Stimulated activated naive CD8-positive, alpha-beta T cell treated with anti-CD3 and anti-CD28 coated beads, Interleukin-15, Interleukin-2, amounts not matched to agents 100 U/mL and 50 U/mL, for 24 hours (primary cell): ENCODE data around the gene WDFY3.
"Not testable (repeated sequence)": the region's sequence is repeated elsewhere in the genome, so short reads cannot be mapped to it uniquely, and the experiment has no call there.

ENCODE experiments used
- ATAC-seq: fragments of 150-1000 bp; cut with Tn5 transposase; one replicate; pipeline ENCODE4 v1.10.0; 2021
- DNase-seq: peaks from one replicate; pipeline ENCODE4 v3.0.0; 2021

WDFY3 gene

DNA sequence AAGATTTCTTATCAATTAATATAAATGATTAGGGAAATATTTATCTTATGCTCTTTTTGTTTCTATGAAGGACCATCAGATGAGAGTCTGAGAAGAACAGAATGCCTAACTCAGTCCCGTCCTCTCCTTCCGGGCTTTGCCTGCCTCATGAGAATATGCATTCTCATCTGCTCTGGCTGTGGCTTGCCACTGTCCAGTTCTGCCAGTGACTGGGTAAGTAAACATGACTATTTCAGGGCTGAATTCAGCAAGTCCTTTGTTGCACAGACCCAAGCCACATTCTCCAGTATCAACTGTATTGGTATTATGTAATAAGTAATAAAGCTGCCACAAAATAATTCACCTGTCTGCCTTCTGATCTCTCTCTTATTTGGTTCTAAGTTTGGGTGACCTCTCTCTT, 110.7 kb downstream of the WDFY3 start:
- no peak for ATAC-seq
- DNase-seq = no peak

- ATAC-seq (no peak), DNase-seq (no peak)
Measured at GRCh38 chr4:84852081-84852480, 114.4 kb downstream of the WDFY3 start.

GRCh38 chr4:84849051-84849640, 117.3 kb downstream of the WDFY3 start:
- DNase-seq (no peak), ATAC-seq (no peak)

DNA sequence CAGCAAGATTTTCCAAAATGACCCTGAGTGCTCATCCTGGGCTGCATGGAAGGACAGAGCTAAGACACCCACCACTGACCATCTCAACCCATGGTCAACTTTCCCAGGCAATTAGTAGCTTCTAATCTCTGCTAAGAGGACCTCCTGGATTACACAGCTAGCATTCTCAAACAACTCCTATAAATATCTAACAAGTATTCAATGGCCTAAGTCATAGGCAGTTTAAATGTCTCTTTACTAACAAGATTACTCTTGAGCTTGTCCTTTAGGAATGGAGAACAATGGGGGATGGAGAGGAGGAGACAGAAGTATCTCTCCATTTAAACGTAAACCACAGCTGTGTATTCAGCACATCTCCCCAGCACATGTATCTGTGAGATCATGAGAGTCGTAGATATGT, 118.1 kb downstream of the WDFY3 start:
- ATAC-seq = no peak
- no peak for DNase-seq

DNA sequence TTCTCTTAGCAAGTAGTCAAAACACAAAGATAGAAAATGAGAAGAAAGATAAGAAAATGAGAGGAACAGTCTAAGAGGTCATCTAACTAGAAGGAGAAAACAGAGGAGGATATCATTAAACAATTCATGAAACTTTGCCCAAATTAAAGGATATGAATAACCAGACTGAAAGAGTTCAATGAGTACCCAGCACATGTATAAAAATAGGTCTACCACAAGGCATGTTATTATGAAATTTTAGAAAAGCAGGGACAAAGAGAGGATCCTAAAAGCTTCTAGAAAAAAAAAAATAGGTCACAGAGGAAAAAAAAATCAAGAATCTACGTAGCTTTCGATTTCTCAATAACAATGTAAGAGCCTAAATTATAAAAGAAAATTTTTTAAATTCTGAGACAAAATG, 118.5 kb downstream of the WDFY3 start:
- DNase-seq = no peak
- no peak for ATAC-seq

GRCh38 chr4:84846985-84847384, 119.5 kb downstream of the WDFY3 start:
- ATAC-seq = no peak
- no peak for DNase-seq

- DNase-seq = no peak
- no peak for ATAC-seq
Measured at GRCh38 chr4:84841435-84841834, 125.1 kb downstream of the WDFY3 start.

DNA sequence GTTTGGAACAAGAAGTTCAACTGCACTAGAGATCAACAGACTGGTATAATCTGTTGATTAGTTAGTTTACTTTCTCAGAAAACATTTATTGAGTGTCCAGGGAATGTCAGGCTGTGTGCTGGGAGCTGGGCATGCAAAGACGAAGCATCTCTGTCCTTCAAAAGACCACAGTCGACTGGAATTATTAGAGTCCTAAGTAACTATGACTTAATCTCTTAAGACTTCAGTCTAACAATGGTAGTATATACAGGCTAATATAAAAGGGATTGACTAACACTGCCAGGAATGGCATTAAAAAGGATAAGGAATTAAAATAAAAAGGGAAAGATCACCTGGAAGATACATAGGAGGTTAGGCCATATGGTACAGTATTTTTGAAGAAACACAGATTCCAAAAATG, 128.7 kb downstream of the WDFY3 start:
- DNase-seq = no peak
- no peak for ATAC-seq

- not testable (repeated sequence) for ATAC-seq, DNase-seq
Measured at GRCh38 chr4:84829633-84830032, 136.9 kb downstream of the WDFY3 start.

- ATAC-seq = no peak
- DNase-seq = no peak
Measured at GRCh38 chr4:84826681-84827080, 139.8 kb downstream of the WDFY3 start.

DNA sequence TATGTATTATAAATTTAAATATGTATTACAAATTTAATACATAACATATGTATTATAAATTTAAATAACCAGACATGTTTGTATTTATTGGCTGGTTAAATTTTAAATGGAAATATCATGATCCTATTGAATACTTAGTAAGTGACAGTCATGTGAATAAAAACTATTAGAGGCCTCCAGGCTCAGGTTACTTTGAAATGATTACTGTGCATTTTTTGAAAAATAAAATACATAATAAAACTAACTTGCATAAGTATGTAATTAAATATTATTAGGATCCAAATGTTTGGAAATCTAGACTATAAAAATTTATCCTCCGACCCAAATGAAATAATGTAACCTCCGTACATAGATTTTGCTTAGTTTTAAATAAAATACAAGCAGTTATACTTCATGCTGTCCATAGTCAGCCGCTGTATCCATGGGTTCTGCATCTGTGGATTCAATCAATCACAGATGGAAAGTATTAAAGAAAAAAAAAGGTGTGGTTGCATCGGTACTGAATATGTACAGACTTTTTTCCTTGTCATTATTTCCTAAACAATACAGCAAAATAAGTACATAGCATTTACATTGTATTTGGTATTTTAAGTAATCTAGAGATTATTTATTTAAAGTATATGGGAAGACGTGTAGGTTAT, 140.7 kb downstream of the WDFY3 start:
- no peak for DNase-seq
- ATAC-seq = no peak

- no peak for DNase-seq
- no peak for ATAC-seq
Measured at GRCh38 chr4:84821064-84821463, 145.4 kb downstream of the WDFY3 start.

- DNase-seq (no peak), ATAC-seq (no peak)
Measured at GRCh38 chr4:84814094-84814750, 152.3 kb downstream of the WDFY3 start.

- ATAC-seq = no peak
- DNase-seq = no peak
Measured at GRCh38 chr4:84809946-84810345, 156.5 kb downstream of the WDFY3 start.

GRCh38 chr4:84808332-84808731, 158.2 kb downstream of the WDFY3 start:
- DNase-seq = no peak
- ATAC-seq = no peak

GRCh38 chr4:84806541-84806940, 159.9 kb downstream of the WDFY3 start:
- not testable (repeated sequence) for DNase-seq

GRCh38 chr4:84804136-84804535, 162.4 kb downstream of the WDFY3 start:
- DNase-seq (no peak), ATAC-seq (no peak)

More at GRCh38 chr4:84806541-84806940, 159.9 kb downstream of the WDFY3 start:
- not testable (repeated sequence) for ATAC-seq

DNA sequence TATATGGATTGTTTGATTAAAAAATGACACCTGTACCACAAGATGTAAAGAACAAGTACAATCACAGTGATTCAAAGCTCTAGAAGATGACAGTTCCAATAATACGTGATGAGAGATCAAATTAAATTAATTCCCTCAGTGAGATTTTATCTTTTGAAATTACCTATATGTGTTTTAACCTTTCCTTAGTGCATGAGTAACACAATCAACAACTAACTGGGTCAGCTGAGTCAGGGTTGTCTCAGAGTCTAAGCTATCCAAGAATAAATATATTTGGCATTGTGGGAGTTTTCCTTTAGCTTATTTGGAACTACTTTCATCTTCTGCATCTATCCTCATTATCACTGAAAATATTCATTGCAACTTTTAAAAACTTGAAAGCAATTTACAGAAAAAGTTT, 162.8 kb downstream of the WDFY3 start:
- ATAC-seq = no peak

DNA sequence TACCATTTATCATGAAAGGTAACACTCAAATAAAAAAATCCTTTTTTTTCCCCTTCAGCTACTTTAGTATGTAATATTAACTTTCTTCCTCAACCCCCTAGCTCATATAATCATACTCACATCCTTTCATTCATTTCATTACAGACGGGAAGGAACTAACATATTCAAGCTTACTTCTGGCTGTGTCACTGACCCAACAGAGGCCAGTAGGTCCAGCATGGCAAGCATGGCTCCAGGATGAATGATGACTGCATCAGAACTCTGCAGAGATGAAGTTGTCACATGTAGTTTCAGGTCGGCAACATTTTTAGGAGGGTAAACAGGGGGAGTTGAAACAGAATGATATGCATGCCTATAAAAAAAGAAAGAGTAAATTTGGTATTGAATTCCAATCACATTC, 163.4 kb downstream of the WDFY3 start:
- ATAC-seq (no peak), DNase-seq (no peak)

More for the DNA sequence above, 162.8 kb downstream of the WDFY3 start:
- no peak for DNase-seq

GRCh38 chr4:84800256-84800655, 166.2 kb downstream of the WDFY3 start:
- no peak for DNase-seq

GRCh38 chr4:84799318-84799717, 167.2 kb downstream of the WDFY3 start:
- DNase-seq (no peak), ATAC-seq (no peak)

More at GRCh38 chr4:84800256-84800655, 166.2 kb downstream of the WDFY3 start:
- no peak for ATAC-seq

DNA sequence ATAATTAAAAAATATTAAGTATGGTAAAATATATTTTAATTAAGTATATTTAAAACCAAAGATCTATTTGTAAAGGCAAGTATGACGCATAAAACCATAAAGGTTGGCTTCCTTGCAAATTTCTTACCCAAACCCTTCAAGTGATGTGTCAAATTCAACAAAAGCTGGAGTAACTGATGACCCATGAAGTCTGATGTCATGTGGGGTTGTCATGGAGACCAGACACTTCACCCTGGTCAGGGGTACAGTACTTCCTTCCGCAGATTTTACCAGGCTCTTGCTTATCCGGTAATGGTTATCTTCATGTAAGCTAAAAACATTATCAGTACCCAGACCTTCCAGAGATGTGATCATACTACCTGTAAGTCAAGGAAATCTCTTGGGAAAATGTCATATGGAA, 170.1 kb downstream of the WDFY3 start:
- no peak for ATAC-seq
- no peak for DNase-seq
